ENCODE results near the gene SYNGAP1. TPM values are rescaled to one million over a fixed set of nuclear protein-coding genes. Genes with fewer than 3 reads are reported as not detected.

Gene SYNGAP1
- total and polyA plus RNA-seq, 7 experiments from 2014 or later: 0.48 to 94.1 (median 54.2) TPM

DNA sequence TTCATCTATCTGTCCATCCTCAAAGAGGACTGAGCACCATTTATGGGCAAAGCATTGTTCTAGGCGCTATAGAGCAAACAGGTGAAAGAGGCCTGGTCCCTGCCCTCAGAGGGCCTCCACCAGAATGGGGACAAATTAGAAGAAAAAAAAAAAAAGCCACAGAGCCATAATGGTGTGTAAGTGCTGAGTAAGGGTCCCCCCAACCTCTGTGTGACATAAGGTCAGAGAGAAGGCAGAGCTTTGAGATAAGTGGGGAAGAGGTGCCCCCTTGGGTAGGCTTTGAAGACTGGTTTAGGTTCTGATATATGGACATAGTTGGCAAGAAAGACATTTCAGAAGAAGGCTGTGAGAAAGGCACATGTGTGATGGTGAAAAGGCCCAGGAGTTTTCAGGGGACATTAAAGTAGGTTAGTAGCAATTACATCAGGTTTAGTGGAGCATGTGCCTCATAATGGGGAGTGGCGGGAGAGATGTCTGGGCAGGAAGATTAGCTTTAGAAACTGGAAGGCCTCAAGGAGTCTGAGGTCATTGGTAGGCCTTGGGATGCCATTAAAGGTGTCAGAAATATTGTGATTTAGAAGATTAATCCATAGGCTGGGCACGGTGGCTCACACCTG is 19.2 kb downstream of the SYNGAP1 start:
- intact Hi-C loops (cut with micrococcal nuclease): no loop called here
- H3K9me3 Mint-ChIP-seq: no peaks in the 10 kb centered on the region
- Histone ChIP-seq H3K9me3 (ENCODE audit: control insufficient read depth in 2 of 3, low read length in 3 of 3) (no peaks in the 10 kb centered on the region), H3K27ac (ENCODE audit: low read depth, low read length) (no peak overlapping the region), H3K4me3 (ENCODE audit: low read length) (no peak overlapping the region), H3K4me1 (ENCODE audit: control insufficient read depth in 2 of 2, insufficient read depth in 2 of 2, low read length in 2 of 2) (no peaks in the 10 kb centered on the region), H3K36me3 (ENCODE audit: control insufficient read depth in 2 of 3, insufficient read depth in 3 of 3, low read length in 3 of 3) (peaks cover 5 to 86% (median 20%) of the 10 kb centered on the region in 3 experiments), H3K27me3 (ENCODE audit: control insufficient read depth in 2 of 2, insufficient read depth in 2 of 2, low read length in 2 of 2) (no peaks in the 10 kb centered on the region)
- H3K4me3 Mint-ChIP-seq: no peak overlapping the region
- ATAC-seq (no peak), DNase-seq (no peak)
- peaks cover 0 to 45% (median 23%) of the 10 kb centered on the region in 5 donors for H3K36me3 Mint-ChIP-seq
- POLR2A ChIA-PET: interaction anchor here (1.1 to 1.5 kb wide), 2 partner anchors 15 to 58 kb away, joined by 3 read pairs; partner anchors contain the start of gene ZBTB9
- H3K27me3 Mint-ChIP-seq: no peaks in the 10 kb centered on the region
- H3K4me1 Mint-ChIP-seq: peaks cover 2 to 19% (median 6%) of the 10 kb centered on the region in 7 donors
- peak overlapping the region in 5 of 9 donors; percentile 32 to 79 (median 59) for H3K27ac Mint-ChIP-seq
- CTCF ChIA-PET: no interaction called here

DNA sequence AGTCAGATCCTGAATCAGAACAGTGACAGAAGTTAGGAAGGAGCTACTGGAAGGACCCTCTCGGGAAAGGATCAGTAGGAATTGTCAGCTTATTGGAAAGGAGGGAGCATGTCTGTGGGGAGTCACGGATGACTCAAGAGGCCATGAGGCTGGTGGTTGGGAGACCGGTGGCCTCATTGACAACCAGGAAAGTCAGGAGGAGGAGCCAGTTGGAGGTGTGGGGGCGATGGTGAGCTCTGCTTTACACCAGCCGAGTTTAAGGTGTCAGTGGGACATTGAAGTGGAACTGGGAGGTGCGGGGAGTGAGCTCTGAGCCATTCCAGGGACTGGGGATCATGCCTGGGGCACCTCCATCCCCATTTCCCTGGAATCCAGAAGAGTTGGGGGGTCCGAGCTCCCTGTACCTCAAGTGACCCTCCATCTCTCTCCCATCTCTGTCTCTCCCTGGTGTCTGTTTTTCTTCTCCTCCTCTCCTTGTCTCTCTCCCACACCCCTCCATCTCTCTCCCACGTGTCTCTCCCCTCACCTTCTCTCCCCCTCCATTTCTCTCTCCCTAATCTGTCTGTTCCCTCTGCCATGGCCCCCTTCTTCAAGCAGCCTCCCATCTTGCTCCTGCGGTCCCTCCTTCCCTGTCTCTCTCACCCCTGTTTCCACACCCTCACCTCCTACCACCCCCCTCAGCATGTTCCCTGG is 20.2 kb downstream of the SYNGAP1 start:
- CTCF ChIA-PET: no interaction called here
- H3K36me3 Mint-ChIP-seq: peaks cover 0 to 51% (median 24%) of the 10 kb centered on the region in 5 donors
- POLR2A ChIA-PET: interaction anchor here (0.6 to 1.5 kb wide), 4 partner anchors 10 to 97 kb away, joined by 3 to 5 read pairs (median 4); partner anchors contain the start of gene ZBTB9

DNA sequence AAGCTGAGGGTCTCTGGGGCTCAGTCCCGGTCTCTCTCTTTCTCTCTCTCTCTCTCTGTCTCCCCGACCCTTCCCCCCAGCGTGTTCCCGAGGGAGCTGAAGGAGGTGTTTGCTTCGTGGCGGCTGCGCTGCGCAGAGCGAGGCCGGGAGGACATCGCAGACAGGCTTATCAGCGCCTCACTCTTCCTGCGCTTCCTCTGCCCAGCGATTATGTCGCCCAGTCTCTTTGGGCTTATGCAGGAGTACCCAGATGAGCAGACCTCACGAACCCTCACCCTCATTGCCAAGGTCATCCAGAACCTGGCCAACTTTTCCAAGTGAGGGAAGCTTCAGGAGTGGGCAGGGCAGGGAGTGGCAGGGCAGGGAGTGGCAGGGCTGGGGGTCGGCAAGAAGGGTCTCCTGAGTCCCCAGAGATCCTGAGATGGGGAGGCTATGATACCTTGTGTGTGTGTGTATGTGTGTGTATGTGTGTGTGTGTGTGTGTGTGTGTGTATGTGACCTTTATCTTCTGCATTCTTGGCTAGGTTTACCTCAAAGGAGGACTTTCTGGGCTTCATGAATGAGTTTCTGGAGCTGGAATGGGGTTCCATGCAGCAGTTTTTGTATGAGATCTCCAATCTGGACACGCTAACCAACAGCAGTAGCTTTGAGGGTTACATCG is 20.9 kb downstream of the SYNGAP1 start:
- H3K4me3 ChIP-seq (ENCODE audit: low read length): no peak overlapping the region
- POLR2A ChIA-PET: interaction anchor here (0.8 to 2.4 kb wide), 5 partner anchors 9 to 59 kb away, joined by 3 to 13 read pairs (median 3); no protein-coding TSS in a partner anchor
- intact Hi-C loops (cut with micrococcal nuclease): no loop called here
- Mint-ChIP-seq H3K4me1 (peaks cover 0 to 17% (median 8%) of the 10 kb centered on the region in 7 donors), H3K27me3 (no peaks in the 10 kb centered on the region), H3K36me3 (peaks cover 0 to 45% (median 24%) of the 10 kb centered on the region in 5 donors), H3K9me3 (no peaks in the 10 kb centered on the region), H3K4me3 (no peak overlapping the region), H3K27ac (peak overlapping the region in 3 of 9 donors; percentile 40 to 60 (median 45))
- ATAC-seq (no peak), DNase-seq (no peak)
- H3K36me3 ChIP-seq (ENCODE audit: control insufficient read depth in 2 of 3, insufficient read depth in 3 of 3, low read length in 3 of 3): peaks cover 5 to 90% (median 15%) of the 10 kb centered on the region in 3 experiments
- CTCF ChIA-PET: no interaction called here
- no peaks in the 10 kb centered on the region for H3K27me3 ChIP-seq (ENCODE audit: control insufficient read depth in 2 of 2, insufficient read depth in 2 of 2, low read length in 2 of 2)
- H3K27ac ChIP-seq (ENCODE audit: low read depth, low read length): no peak overlapping the region
- no peaks in the 10 kb centered on the region for H3K9me3 ChIP-seq (ENCODE audit: control insufficient read depth in 2 of 3, low read length in 3 of 3)
- no peaks in the 10 kb centered on the region for H3K4me1 ChIP-seq (ENCODE audit: control insufficient read depth in 2 of 2, insufficient read depth in 2 of 2, low read length in 2 of 2)

More for the DNA sequence above, 20.2 kb downstream of the SYNGAP1 start:
- H3K9me3 ChIP-seq (ENCODE audit: control insufficient read depth in 2 of 3, low read length in 3 of 3): no peaks in the 10 kb centered on the region
- no peaks in the 10 kb centered on the region for H3K27me3 Mint-ChIP-seq
- intact Hi-C loops (cut with micrococcal nuclease): no loop called here
- peaks cover 5 to 94% (median 20%) of the 10 kb centered on the region in 3 experiments for H3K36me3 ChIP-seq (ENCODE audit: control insufficient read depth in 2 of 3, insufficient read depth in 3 of 3, low read length in 3 of 3)
- H3K4me1 ChIP-seq (ENCODE audit: control insufficient read depth in 2 of 2, insufficient read depth in 2 of 2, low read length in 2 of 2): no peaks in the 10 kb centered on the region
- peak overlapping the region in 5 of 9 donors; percentile 32 to 60 (median 51) for H3K27ac Mint-ChIP-seq
- H3K4me3 Mint-ChIP-seq: no peak overlapping the region
- DNase-seq: no peak
- ATAC-seq: no peak
- H3K4me3 ChIP-seq (ENCODE audit: low read length): no peak overlapping the region
- no peak overlapping the region for H3K27ac ChIP-seq (ENCODE audit: low read depth, low read length)
- no peaks in the 10 kb centered on the region for H3K27me3 ChIP-seq (ENCODE audit: control insufficient read depth in 2 of 2, insufficient read depth in 2 of 2, low read length in 2 of 2)
- no peaks in the 10 kb centered on the region for H3K9me3 Mint-ChIP-seq
- H3K4me1 Mint-ChIP-seq: peaks cover 0 to 17% (median 7%) of the 10 kb centered on the region in 7 donors

GRCh38 chr6:33441457-33441856 is 21.6 kb downstream of the SYNGAP1 start:
- POLR2A ChIA-PET: interaction anchor here (0.8 to 2.4 kb wide), 4 partner anchors 8 to 51 kb away, joined by 3 to 13 read pairs (median 4); no protein-coding TSS in a partner anchor
- Histone ChIP-seq H3K36me3 (ENCODE audit: control insufficient read depth in 2 of 3, insufficient read depth in 3 of 3, low read length in 3 of 3) (peaks cover 5 to 90% (median 13%) of the 10 kb centered on the region in 3 experiments), H3K27ac (ENCODE audit: low read depth, low read length) (no peak overlapping the region), H3K27me3 (ENCODE audit: control insufficient read depth in 2 of 2, insufficient read depth in 2 of 2, low read length in 2 of 2) (no peaks in the 10 kb centered on the region), H3K4me3 (ENCODE audit: low read length) (no peak overlapping the region), H3K4me1 (ENCODE audit: control insufficient read depth in 2 of 2, insufficient read depth in 2 of 2, low read length in 2 of 2) (no peaks in the 10 kb centered on the region), H3K9me3 (ENCODE audit: control insufficient read depth in 2 of 3, low read length in 3 of 3) (no peaks in the 10 kb centered on the region)
- Mint-ChIP-seq H3K27me3 (no peaks in the 10 kb centered on the region), H3K36me3 (peaks cover 0 to 40% (median 23%) of the 10 kb centered on the region in 5 donors), H3K27ac (peak overlapping the region in 4 of 9 donors; percentile 34 to 60 (median 42)), H3K4me3 (no peak overlapping the region), H3K4me1 (peaks cover 0 to 18% (median 8%) of the 10 kb centered on the region in 7 donors), H3K9me3 (no peaks in the 10 kb centered on the region)
- ATAC-seq: no peak
- DNase-seq: no peak
- CTCF ChIA-PET: no interaction called here
- intact Hi-C loops (cut with micrococcal nuclease): no loop called here

- H3K27me3 Mint-ChIP-seq: no peaks in the 10 kb centered on the region
- H3K4me3 ChIP-seq (ENCODE audit: low read length): no peak overlapping the region
- peaks cover 0 to 36% (median 19%) of the 10 kb centered on the region in 5 donors for H3K36me3 Mint-ChIP-seq
- no peak overlapping the region for H3K4me3 Mint-ChIP-seq
- ChIA-PET CTCF (no interaction called here), POLR2A (interaction anchor here (1.2 to 2.4 kb wide), 2 partner anchors 11 to 24 kb away, joined by 4 to 13 read pairs; partner anchors contain the start of gene CUTA)
- no peaks in the 10 kb centered on the region for H3K4me1 ChIP-seq (ENCODE audit: control insufficient read depth in 2 of 2, insufficient read depth in 2 of 2, low read length in 2 of 2)
- ATAC-seq (no peak), DNase-seq (no peak)
- intact Hi-C loops (cut with micrococcal nuclease): no loop called here
- peaks cover 0 to 88% (median 16%) of the 10 kb centered on the region in 3 experiments for H3K36me3 ChIP-seq (ENCODE audit: control insufficient read depth in 2 of 3, insufficient read depth in 3 of 3, low read length in 3 of 3)
- H3K4me1 Mint-ChIP-seq: peaks cover 0 to 20% (median 10%) of the 10 kb centered on the region in 7 donors
- peak overlapping the region in 5 of 9 donors; percentile 26 to 62 (median 52) for H3K27ac Mint-ChIP-seq
- no peak overlapping the region for H3K27ac ChIP-seq (ENCODE audit: low read depth, low read length)
- no peaks in the 10 kb centered on the region for H3K9me3 Mint-ChIP-seq
- no peaks in the 10 kb centered on the region for H3K27me3 ChIP-seq (ENCODE audit: control insufficient read depth in 2 of 2, insufficient read depth in 2 of 2, low read length in 2 of 2)
- no peaks in the 10 kb centered on the region for H3K9me3 ChIP-seq (ENCODE audit: control insufficient read depth in 2 of 3, low read length in 3 of 3)
Measured at GRCh38 chr6:33442283-33442682, 22.4 kb downstream of the SYNGAP1 start.

GRCh38 chr6:33443025-33443424 is 23.2 kb downstream of the SYNGAP1 start:
- peaks cover 0 to 89% (median 19%) of the 10 kb centered on the region in 3 experiments for H3K36me3 ChIP-seq (ENCODE audit: control insufficient read depth in 2 of 3, insufficient read depth in 3 of 3, low read length in 3 of 3)
- H3K9me3 ChIP-seq (ENCODE audit: control insufficient read depth in 2 of 3, low read length in 3 of 3): no peaks in the 10 kb centered on the region
- H3K4me1 ChIP-seq (ENCODE audit: control insufficient read depth in 2 of 2, insufficient read depth in 2 of 2, low read length in 2 of 2): no peaks in the 10 kb centered on the region
- Mint-ChIP-seq H3K4me1 (peaks cover 2 to 24% (median 10%) of the 10 kb centered on the region in 7 donors), H3K9me3 (no peaks in the 10 kb centered on the region), H3K27me3 (no peaks in the 10 kb centered on the region), H3K36me3 (peaks cover 0 to 37% (median 19%) of the 10 kb centered on the region in 5 donors), H3K4me3 (no peak overlapping the region), H3K27ac (peak overlapping the region in 3 of 9 donors; percentile 59 to 85 (median 69))
- ChIA-PET POLR2A (interaction anchor here (1.2 to 2.4 kb wide), 2 partner anchors 11 to 25 kb away, joined by 4 to 13 read pairs; partner anchors contain the start of gene CUTA), CTCF (no interaction called here)
- no peak overlapping the region for H3K4me3 ChIP-seq (ENCODE audit: low read length)
- no peaks in the 10 kb centered on the region for H3K27me3 ChIP-seq (ENCODE audit: control insufficient read depth in 2 of 2, insufficient read depth in 2 of 2, low read length in 2 of 2)
- no peak overlapping the region for H3K27ac ChIP-seq (ENCODE audit: low read depth, low read length)
- intact Hi-C loops (cut with micrococcal nuclease): no loop called here
- ATAC-seq (no peak), DNase-seq (no peak)

Measured in naive thymus-derived CD4-positive, alpha-beta T cell (primary cell).